OCI-LY7 (cell line): Measurements from ENCODE around the gene TRIM10.

Source experiments
- CTCF ChIP-seq: fragments of 200-600 bp; sonication (generic); conservative IDR thresholded peaks from 2 replicates; pipeline ENCODE4 v1.5.1; 2014; ENCODE audit warnings: mild to moderate bottlenecking, antibody characterized with exemption, low read length, moderate library complexity, mixed read lengths
- EZH2phosphoT487 ChIP-seq: fragments of 200-600 bp; sonication (generic); IDR thresholded peaks from 2 replicates; pipeline ENCODE4 v1.6.1; 2018; ENCODE audit warnings: low read depth, borderline replicate concordance, mild to moderate bottlenecking, mixed run types, antibody characterized with exemption, low read length, moderate library complexity, mixed read lengths

- TF ChIP-seq CTCF (peak; percentile 40; the same call in 1 of the 2 replicates), EZH2phosphoT487 (no peak)
Measured at GRCh38 chr6:30149234-30149633, 11.8 kb downstream of the TRIM10 start.
